ENCODE results near the gene PTGDR2.

PTGDR2 gene

GRCh38 chr11:60838132-60838531, 17.6 kb downstream of the PTGDR2 start:
- H3K4me3 ChIP-seq (ENCODE audit: low read depth, low read length) = no peak overlapping the region
- peak; percentile 36 for TF ChIP-seq CTCF (IDR thresholded peaks at IDR 0.05; ENCODE audit: low read depth, low read length, missing control alignments)
- no peak for DNase-seq (ENCODE audit: low read depth)

GRCh38 chr11:60836866-60837515, 18.8 kb downstream of the PTGDR2 start:
- DNase-seq (ENCODE audit: low read depth) = no peak
- no peak for TF ChIP-seq CTCF (IDR thresholded peaks at IDR 0.05; ENCODE audit: low read depth, low read length, missing control alignments)

GRCh38 chr11:60835534-60835846, 20.3 kb downstream of the PTGDR2 start:
- DNase-seq (ENCODE audit: low read depth) = no peak
- H3K4me3 ChIP-seq (ENCODE audit: low read depth, low read length) = no peak overlapping the region
- no peak for TF ChIP-seq CTCF (IDR thresholded peaks at IDR 0.05; ENCODE audit: low read depth, low read length, missing control alignments)

More at GRCh38 chr11:60836866-60837515, 18.8 kb downstream of the PTGDR2 start:
- H3K4me3 ChIP-seq (ENCODE audit: low read depth, low read length) = no peak overlapping the region

GRCh38 chr11:60834742-60835533, 20.8 kb downstream of the PTGDR2 start:
- DNase-seq (ENCODE audit: low read depth) = no peak
- no peak overlapping the region for H3K4me3 ChIP-seq (ENCODE audit: low read depth, low read length)
- TF ChIP-seq CTCF (IDR thresholded peaks at IDR 0.05; ENCODE audit: low read depth, low read length, missing control alignments) = no peak

GRCh38 chr11:60831501-60832079, 24.2 kb downstream of the PTGDR2 start:
- no peak overlapping the region for H3K4me3 ChIP-seq (ENCODE audit: low read depth, low read length)
- no peak for DNase-seq (ENCODE audit: low read depth)
- no peak for TF ChIP-seq CTCF (IDR thresholded peaks at IDR 0.05; ENCODE audit: low read depth, low read length, missing control alignments)

GRCh38 chr11:60831143-60831500, 24.6 kb downstream of the PTGDR2 start:
- H3K4me3 ChIP-seq (ENCODE audit: low read depth, low read length) = no peak overlapping the region
- peak; percentile 91 for TF ChIP-seq CTCF (IDR thresholded peaks at IDR 0.05; ENCODE audit: low read depth, low read length, missing control alignments)
- DNase-seq (ENCODE audit: low read depth) = peak; percentile 44
